Fibroblast of skin of abdomen (primary cell): ENCODE measurements around the gene TM9SF3. TPM values are rescaled to one million over a fixed set of nuclear protein-coding genes. Genes with fewer than 3 reads are reported as not detected.
A peak's percentile ranks its signal among the peaks of the same experiment; 100 is the strongest.

Experiments
- DNase-seq: peaks from one replicate; pipeline ENCODE4 v3.0.0-alpha.2; 2013
- polyA plus RNA-seq, 2 experiments: library from polyadenylated mRNA; unstranded; fragments of 120-200 nt; gene quantifications; one replicate each; pipeline ENCODE4 v1.2.1, GENCODE V29; 2013; ENCODE audit not compliant: insufficient read length in 2 of 2

Gene TM9SF3
- 141 TPM for polyA plus RNA-seq (2013, experiment 1 of 2; ENCODE audit: insufficient read length)
- polyA plus RNA-seq (2013, experiment 2 of 2; ENCODE audit: insufficient read length): 144 TPM

GRCh38 chr10:96586419-96587263 is at the start of gene TM9SF3:
Gene TM9SF3, minus strand, starts transcription at chr10:96587012. Its CDS starts 177 bp downstream, at chr10:96586835.
- DNase-seq: peak; percentile 92

GRCh38 chr10:96636551-96636950 is 49.7 kb upstream of the TM9SF3 start:
- DNase-seq: no peak

GRCh38 chr10:96632974-96633710 is 46.3 kb upstream of the TM9SF3 start:
- DNase-seq: no peak

GRCh38 chr10:96627292-96627691 is 40.5 kb upstream of the TM9SF3 start:
- no peak for DNase-seq

- no peak for DNase-seq
Measured at GRCh38 chr10:96626795-96627194, 40.0 kb upstream of the TM9SF3 start.

GRCh38 chr10:96625173-96625572 is 38.4 kb upstream of the TM9SF3 start:
- DNase-seq: no peak

GRCh38 chr10:96622013-96622787 is 35.4 kb upstream of the TM9SF3 start:
- no peak for DNase-seq

GRCh38 chr10:96619796-96620773 is 33.3 kb upstream of the TM9SF3 start:
- DNase-seq: peak; percentile 10

- no peak for DNase-seq
Measured at GRCh38 chr10:96619120-96619519, 32.3 kb upstream of the TM9SF3 start.

GRCh38 chr10:96618653-96619052 is 31.8 kb upstream of the TM9SF3 start:
- DNase-seq: no peak

GRCh38 chr10:96616961-96617360 is 30.1 kb upstream of the TM9SF3 start:
- DNase-seq: no peak

GRCh38 chr10:96614515-96614914 is 27.7 kb upstream of the TM9SF3 start:
- peak; percentile 96 for DNase-seq

- peak; percentile 18 for DNase-seq
Measured at GRCh38 chr10:96613576-96613975, 26.8 kb upstream of the TM9SF3 start.

GRCh38 chr10:96612055-96612830 is 25.4 kb upstream of the TM9SF3 start:
- no peak for DNase-seq

- no peak for DNase-seq
Measured at GRCh38 chr10:96610817-96611216, 24.0 kb upstream of the TM9SF3 start.

- no peak for DNase-seq
Measured at GRCh38 chr10:96609510-96609909, 22.7 kb upstream of the TM9SF3 start.

GRCh38 chr10:96608805-96609204 is 22.0 kb upstream of the TM9SF3 start:
- no peak for DNase-seq

- DNase-seq: no peak
Measured at GRCh38 chr10:96608262-96608661, 21.4 kb upstream of the TM9SF3 start.

- no peak for DNase-seq
Measured at GRCh38 chr10:96606946-96607345, 20.1 kb upstream of the TM9SF3 start.

- DNase-seq: peak; percentile 63
Measured at GRCh38 chr10:96606216-96606615, 19.4 kb upstream of the TM9SF3 start.

GRCh38 chr10:96600337-96600736 is 13.5 kb upstream of the TM9SF3 start:
- no peak for DNase-seq
